ENCODE results near the gene STK24. TPM values are rescaled to one million over a fixed set of nuclear protein-coding genes. Genes with fewer than 3 reads are reported as not detected.
"Not testable (repeated sequence)": the region's sequence is repeated elsewhere in the genome, so short reads cannot be mapped to it uniquely, and the experiment has no call there.

Gene STK24
- total RNA-seq (100 to 1,000 TPM; 110 to 121 TPM), polyA plus RNA-seq (10 to 100 TPM; 22.7 to 66.6 (median 37.3) TPM), total RNA-seq (122 to 237 (median 193) reads per million in 6 experiments)

DNA sequence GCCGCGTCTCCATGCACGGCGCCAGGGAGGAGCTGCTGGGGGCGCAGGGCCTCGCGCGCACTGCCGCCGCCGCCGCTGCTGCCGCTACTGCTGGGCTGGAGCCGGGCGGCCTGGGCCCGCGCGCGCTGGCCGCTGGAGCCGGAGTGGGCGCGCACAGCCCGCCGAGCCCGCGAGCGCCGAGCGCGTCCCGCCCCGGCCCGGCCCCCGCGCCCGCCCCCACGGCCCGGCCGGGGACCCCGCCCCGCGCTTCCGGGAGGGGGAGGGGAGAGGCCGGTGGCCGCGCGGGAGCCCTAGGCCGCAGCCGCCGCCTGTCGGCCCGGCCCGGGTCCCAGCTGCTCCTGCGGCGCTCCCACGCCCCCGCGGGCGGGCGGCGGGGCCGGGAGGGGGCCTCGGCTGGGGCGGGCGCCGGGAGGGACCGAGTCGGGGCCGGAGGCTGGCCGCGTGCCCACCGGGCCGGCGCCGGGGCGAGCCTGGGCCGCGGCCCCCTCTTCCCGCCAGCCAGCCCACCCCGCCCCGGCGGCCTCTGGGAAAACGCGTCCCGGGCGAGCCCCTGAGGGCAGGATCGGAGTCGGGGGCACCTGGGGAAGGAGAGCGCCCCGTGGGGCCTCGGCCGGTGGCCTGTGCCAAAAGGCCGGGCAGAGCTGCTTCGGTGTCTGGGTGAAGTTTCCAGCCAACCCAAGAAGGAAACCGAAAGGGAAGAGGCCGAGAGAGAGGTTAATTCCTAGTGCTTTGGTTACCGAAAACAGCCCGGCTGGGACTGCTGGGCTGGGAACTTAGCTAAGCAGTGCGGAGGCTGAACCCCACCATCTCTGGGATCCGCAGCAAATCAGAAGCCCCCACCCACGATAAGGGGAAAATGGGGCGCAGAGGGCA, at the start of gene STK24:
TSS of gene STK24 (minus strand) at position 145 of the 873 bp plus-strand sequence. CDS start 321 bp downstream, outside the sequence.
- Mint-ChIP-seq H3K9me3 (no peaks in the 10 kb centered on the region), H3K27me3 (no peaks in the 10 kb centered on the region), H3K4me3 (peak within 1 kb of the TSS; percentile 80 to 96 (median 90)), H3K4me1 (peaks cover 15 to 55% (median 40%) of the 10 kb centered on the region in 4 donors), H3K27ac (peak within 1 kb of the TSS; percentile 90 to 96 (median 95)), H3K36me3 (no peaks in the 10 kb centered on the region)
- DNase-seq (peak in 9 of 10 donors; percentile 16 to 66 (median 51)), ATAC-seq (peak; percentile 44 to 63)
- POLR2A ChIA-PET = interaction anchor here (0.9 to 3.5 kb wide), 6 partner anchors 10 to 132 kb away, joined by 4 to 35 read pairs (median 8); no protein-coding TSS in a partner anchor

DNA sequence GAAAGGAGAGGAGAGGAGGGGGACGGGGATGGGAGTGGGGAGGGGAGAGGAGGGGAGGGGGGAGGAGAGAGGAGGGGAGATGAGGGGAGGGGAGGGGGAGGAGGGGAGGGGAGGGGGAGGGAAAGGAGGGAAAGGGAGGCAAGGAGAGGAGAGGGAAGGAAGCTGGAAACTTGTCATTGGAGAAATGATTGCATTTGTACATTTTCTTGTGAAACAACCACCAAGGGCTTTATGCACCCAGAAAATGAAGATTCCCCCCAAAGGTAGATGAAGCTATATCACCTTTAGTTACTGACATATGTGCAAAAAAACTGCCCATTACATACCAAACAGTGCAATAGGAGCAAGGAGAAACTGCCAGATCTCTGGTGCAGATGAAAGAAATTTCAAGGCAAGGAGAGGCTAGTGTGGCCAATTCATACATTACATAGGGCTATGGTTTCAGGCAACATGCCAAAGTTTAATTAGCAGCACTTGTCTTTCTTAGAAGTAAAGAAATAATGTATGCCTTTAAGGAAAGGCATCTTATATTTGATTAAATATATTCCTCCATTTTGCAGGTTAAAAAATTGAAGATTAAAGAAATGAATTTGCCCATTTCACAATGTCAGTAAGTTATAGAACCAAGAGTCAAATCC, 49.5 kb upstream of the STK24 start:
- Mint-ChIP-seq H3K4me1 (peaks cover 2 to 12% (median 4%) of the 10 kb centered on the region in 4 donors), H3K27me3 (peaks cover 0 to 2% (median 0%) of the 10 kb centered on the region in 5 donors), H3K36me3 (no peaks in the 10 kb centered on the region), H3K27ac (no peak overlapping the region), H3K9me3 (no peaks in the 10 kb centered on the region), H3K4me3 (no peak overlapping the region)
- ATAC-seq = no peak
- no peak for DNase-seq
- POLR2A ChIA-PET = no interaction called here

DNA sequence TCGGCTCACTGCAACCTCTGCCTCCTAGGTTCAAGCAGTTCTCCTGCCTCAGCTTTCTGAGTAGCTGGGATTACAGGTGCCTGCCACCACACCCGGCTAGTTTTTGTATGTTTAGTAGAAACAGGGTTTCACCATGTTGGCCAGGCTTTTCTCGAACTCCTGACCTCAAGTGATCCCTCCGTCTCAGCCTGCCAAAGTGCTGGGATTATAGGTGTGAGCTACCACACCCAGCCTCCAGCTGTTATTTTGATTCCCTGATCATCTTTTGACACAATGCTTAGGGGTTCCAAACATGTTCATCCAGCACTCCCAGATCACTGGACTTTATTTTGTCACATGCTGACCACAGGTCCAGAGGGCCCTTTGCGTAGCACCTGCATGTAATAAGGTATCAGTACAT, 47.7 kb upstream of the STK24 start:
- H3K27ac Mint-ChIP-seq, H3K9me3 Mint-ChIP-seq, POLR2A ChIA-PET, H3K36me3 Mint-ChIP-seq, H3K4me3 Mint-ChIP-seq, H3K27me3 Mint-ChIP-seq, ATAC-seq, DNase-seq: not testable (repeated sequence)
- H3K4me1 Mint-ChIP-seq = peaks cover 2 to 12% (median 4%) of the 10 kb centered on the region in 4 donors

DNA sequence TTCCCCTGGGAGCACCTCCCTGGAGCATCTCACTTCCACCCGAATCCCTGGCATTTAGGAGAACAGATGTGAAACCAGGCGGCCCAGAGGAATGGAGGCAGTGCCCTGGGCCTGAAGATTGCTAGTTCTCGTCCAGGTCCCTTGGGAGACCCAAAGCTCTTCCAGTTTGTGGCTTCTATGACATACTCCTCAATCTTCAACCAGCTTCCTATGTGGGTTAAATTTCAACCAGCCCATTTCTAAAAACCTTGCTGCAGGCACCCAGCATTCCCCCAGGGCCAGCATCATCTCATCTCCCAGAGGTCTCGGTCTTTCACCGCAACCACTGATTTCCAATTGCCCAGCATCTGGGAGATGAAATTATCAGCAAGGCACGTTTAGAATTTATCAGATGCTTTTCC, 46.0 kb upstream of the STK24 start:
- Mint-ChIP-seq H3K4me1 (peaks cover 2 to 12% (median 4%) of the 10 kb centered on the region in 4 donors), H3K36me3 (no peaks in the 10 kb centered on the region), H3K4me3 (no peak overlapping the region), H3K27me3 (peaks cover 0 to 2% (median 0%) of the 10 kb centered on the region in 5 donors), H3K9me3 (no peaks in the 10 kb centered on the region), H3K27ac (peak overlapping the region in 1 of 10 donors; percentile 30)
- DNase-seq = no peak
- POLR2A ChIA-PET = no interaction called here
- ATAC-seq = no peak

- POLR2A ChIA-PET = no interaction called here
- no peaks in the 10 kb centered on the region for H3K27me3 Mint-ChIP-seq
- H3K36me3 Mint-ChIP-seq = no peaks in the 10 kb centered on the region
- H3K9me3 Mint-ChIP-seq = no peaks in the 10 kb centered on the region
- H3K4me3 Mint-ChIP-seq = no peak overlapping the region
- peaks cover 0 to 4% (median 0%) of the 10 kb centered on the region in 4 donors for H3K4me1 Mint-ChIP-seq
- ATAC-seq (no peak), DNase-seq (no peak)
- no peak overlapping the region for H3K27ac Mint-ChIP-seq
Measured at GRCh38 chr13:98619556-98619955, 42.6 kb upstream of the STK24 start.

GRCh38 chr13:98615595-98615994, 38.7 kb upstream of the STK24 start:
- not testable (repeated sequence) for H3K4me1 Mint-ChIP-seq, H3K27ac Mint-ChIP-seq, H3K36me3 Mint-ChIP-seq, H3K27me3 Mint-ChIP-seq, ATAC-seq, H3K9me3 Mint-ChIP-seq, H3K4me3 Mint-ChIP-seq, DNase-seq
- POLR2A ChIA-PET = interaction anchor here (0.7 kb wide), 1 partner anchor 174 kb away, joined by 5 read pairs; no protein-coding TSS in a partner anchor

- H3K36me3 Mint-ChIP-seq = no peaks in the 10 kb centered on the region
- no peak overlapping the region for H3K27ac Mint-ChIP-seq
Measured at GRCh38 chr13:98613591-98613990, 36.7 kb upstream of the STK24 start.

DNA sequence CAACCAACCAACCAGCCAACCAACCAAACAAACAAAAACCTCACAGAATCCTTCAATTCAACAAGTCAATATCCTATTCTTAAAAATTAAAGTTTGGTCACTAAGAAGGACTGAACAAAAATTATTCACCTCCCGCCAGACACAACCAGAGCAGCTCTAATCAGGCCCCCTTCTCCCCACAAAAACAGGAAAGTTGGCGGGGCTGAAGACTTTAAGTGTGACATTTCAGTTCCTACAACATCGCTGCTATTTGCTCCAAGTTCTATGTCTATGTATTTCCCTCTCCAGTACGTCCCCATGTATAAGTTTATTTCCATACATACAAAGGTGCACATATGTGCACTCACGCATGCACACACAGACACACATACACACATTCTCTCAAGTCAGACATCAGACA, 32.8 kb upstream of the STK24 start:
- no peaks in the 10 kb centered on the region for H3K36me3 Mint-ChIP-seq
- H3K4me1 Mint-ChIP-seq = peaks cover 0 to 1% (median 0%) of the 10 kb centered on the region in 4 donors
- POLR2A ChIA-PET = no interaction called here
- peaks cover 0 to 15% (median 0%) of the 10 kb centered on the region in 5 donors for H3K27me3 Mint-ChIP-seq
- H3K4me3 Mint-ChIP-seq = no peak overlapping the region
- ATAC-seq (no peak), DNase-seq (no peak)
- peak overlapping the region in 1 of 10 donors; percentile 22 for H3K27ac Mint-ChIP-seq
- no peaks in the 10 kb centered on the region for H3K9me3 Mint-ChIP-seq

More at GRCh38 chr13:98613591-98613990, 36.7 kb upstream of the STK24 start:
- POLR2A ChIA-PET = no interaction called here
- H3K27me3 Mint-ChIP-seq = peaks cover 0 to 15% (median 0%) of the 10 kb centered on the region in 5 donors
- no peak overlapping the region for H3K4me3 Mint-ChIP-seq
- H3K4me1 Mint-ChIP-seq = peaks cover 0 to 1% (median 0%) of the 10 kb centered on the region in 4 donors
- no peak for DNase-seq
- H3K9me3 Mint-ChIP-seq = no peaks in the 10 kb centered on the region
- no peak for ATAC-seq

DNA sequence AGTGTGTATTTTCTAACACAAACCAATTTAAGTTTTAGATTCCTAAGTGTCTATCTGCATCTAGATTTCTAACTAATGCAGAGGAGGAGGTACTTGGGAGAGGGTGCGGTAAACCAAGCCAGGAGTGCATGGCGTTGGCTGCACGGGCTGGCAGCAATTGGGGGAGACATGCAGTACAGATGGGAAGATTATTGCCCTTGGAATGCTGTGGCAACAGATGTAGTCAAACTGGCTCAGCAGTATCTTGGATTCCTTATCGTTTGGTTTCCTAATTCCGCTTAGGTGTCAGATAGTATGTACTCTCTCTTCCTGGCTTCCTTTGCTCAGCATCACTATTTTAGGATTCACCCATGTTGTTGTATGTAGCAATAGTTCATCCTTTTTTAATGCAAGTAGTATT, 29.4 kb upstream of the STK24 start:
- Mint-ChIP-seq H3K4me1 (peaks cover 0 to 1% (median 0%) of the 10 kb centered on the region in 4 donors), H3K27ac (no peak overlapping the region), H3K27me3 (peaks cover 0 to 6% (median 0%) of the 10 kb centered on the region in 5 donors), H3K9me3 (no peaks in the 10 kb centered on the region), H3K36me3 (no peaks in the 10 kb centered on the region), H3K4me3 (no peak overlapping the region)
- POLR2A ChIA-PET = no interaction called here
- no peak for ATAC-seq
- no peak for DNase-seq

DNA sequence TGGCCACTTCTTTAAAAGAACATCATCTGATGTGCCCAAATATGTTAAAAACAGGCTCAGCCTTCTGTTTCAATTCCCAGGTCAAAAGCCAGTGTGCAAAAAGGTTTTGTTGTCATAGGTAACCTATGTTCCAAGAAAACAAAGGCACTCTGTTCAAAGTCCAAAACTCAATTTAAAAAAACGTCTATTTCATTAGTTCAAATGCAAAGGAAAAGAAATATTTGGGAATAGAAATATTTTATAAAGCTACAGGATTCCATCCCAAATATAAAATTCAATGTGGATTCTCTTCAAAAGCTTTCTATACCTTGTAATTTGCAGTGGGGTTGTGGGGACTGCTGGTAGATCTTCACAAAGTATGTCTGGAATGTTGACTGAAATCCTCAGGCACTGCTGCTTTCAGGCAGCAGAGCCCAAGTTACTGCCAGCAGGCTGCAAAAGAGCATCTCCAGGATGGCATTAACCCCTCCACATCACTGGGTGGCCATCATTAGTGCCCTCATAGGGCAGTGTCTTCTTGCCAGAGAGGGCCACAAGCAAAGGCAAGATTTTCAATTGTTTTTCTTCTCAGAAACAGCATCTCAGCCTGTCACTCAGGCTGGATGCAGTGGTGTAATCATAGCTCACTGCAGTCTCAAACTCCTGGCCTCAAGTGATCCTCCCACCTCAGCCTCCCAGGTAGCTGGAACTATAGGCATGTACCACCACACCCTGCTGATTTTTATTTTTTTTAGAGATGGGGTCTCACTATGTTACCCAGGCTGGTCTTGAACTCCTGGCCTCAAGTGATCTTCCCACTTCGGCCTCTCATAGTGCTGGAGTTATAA, 22.8 kb upstream of the STK24 start:
- Mint-ChIP-seq H3K4me3 (no peak overlapping the region), H3K9me3 (no peaks in the 10 kb centered on the region), H3K36me3 (no peaks in the 10 kb centered on the region), H3K27me3 (peaks cover 0 to 4% (median 0%) of the 10 kb centered on the region in 5 donors), H3K27ac (peak overlapping the region in 2 of 10 donors; percentile 5 to 8), H3K4me1 (peaks cover 0 to 2% (median under 1%) of the 10 kb centered on the region in 4 donors)
- POLR2A ChIA-PET = no interaction called here
- DNase-seq = no peak
- no peak for ATAC-seq

- ATAC-seq (no peak), DNase-seq (no peak)
- peaks cover 0 to 2% (median under 1%) of the 10 kb centered on the region in 4 donors for H3K4me1 Mint-ChIP-seq
- H3K4me3 Mint-ChIP-seq = no peak overlapping the region
- H3K36me3 Mint-ChIP-seq = no peaks in the 10 kb centered on the region
- POLR2A ChIA-PET = no interaction called here
- no peaks in the 10 kb centered on the region for H3K9me3 Mint-ChIP-seq
- H3K27me3 Mint-ChIP-seq = peaks cover 0 to 4% (median 0%) of the 10 kb centered on the region in 5 donors
- no peak overlapping the region for H3K27ac Mint-ChIP-seq
Measured at GRCh38 chr13:98598043-98598442, 21.1 kb upstream of the STK24 start.

GRCh38 chr13:98595134-98595533, 18.2 kb upstream of the STK24 start:
- Mint-ChIP-seq H3K9me3 (no peaks in the 10 kb centered on the region), H3K27me3 (peaks cover 0 to 4% (median 0%) of the 10 kb centered on the region in 5 donors), H3K27ac (no peak overlapping the region), H3K4me1 (peaks cover 0 to 2% (median under 1%) of the 10 kb centered on the region in 4 donors), H3K4me3 (no peak overlapping the region), H3K36me3 (no peaks in the 10 kb centered on the region)
- ATAC-seq (no peak), DNase-seq (no peak)
- POLR2A ChIA-PET = interaction anchor here (0.7 kb wide), 1 partner anchor 51 kb away, joined by 3 read pairs; no protein-coding TSS in a partner anchor

Measured in naive thymus-derived CD8-positive, alpha-beta T cell (primary cell).